HG02943 (cell line): Measurements from ENCODE around the gene SSTR3.

Experiments
- ATAC-seq: cut with Tn5 transposase; IDR thresholded peaks from one replicate; pipeline ENCODE4 v1.9.1; 2021; ENCODE audit warnings: mild to moderate bottlenecking, low read depth, moderate library complexity; ENCODE audit not compliant: unreplicated experiment

Gene SSTR3

GRCh38 chr22:37198258-37199102, 13.8 kb downstream of the SSTR3 start:
- peak; percentile 22 for ATAC-seq

DNA sequence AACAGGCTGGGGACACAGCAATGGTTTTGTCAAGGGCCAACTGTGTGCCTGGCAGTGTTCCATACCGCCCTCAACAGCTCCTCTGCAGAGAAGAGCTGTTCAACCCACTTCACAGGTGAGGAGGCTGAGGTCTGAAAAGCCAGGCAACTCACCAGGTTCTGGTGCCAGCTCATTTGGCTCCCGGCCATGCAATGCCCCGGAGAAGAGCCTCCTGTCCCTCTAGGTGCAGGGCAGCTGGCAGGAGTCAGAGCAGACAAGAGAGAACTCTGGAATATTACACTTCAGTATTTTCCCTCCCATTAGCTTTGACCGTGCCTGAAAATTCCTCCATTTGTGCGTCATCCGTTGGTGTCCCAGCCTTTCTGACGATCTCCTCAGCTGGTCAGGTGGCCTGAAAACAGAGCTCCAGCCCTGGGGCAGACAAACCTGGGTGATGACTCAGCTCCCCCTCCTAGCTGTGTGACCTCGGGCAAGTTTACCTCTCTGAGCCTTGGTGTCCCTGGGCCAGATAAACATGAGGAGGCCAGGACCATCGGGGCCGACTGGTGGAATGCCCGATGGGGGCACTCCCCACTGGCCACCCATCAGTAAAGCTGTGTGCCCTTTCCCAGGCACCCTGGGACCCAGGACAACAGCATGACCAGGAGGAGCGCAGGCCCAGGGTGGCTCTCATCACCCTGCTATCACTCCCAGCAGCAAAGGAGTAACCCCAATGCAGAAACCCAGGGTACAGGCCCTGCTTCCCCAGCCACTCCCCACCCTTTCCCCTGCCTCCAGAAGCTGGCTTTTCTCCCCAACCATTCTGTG, 14.6 kb downstream of the SSTR3 start:
- ATAC-seq, result no peak

DNA sequence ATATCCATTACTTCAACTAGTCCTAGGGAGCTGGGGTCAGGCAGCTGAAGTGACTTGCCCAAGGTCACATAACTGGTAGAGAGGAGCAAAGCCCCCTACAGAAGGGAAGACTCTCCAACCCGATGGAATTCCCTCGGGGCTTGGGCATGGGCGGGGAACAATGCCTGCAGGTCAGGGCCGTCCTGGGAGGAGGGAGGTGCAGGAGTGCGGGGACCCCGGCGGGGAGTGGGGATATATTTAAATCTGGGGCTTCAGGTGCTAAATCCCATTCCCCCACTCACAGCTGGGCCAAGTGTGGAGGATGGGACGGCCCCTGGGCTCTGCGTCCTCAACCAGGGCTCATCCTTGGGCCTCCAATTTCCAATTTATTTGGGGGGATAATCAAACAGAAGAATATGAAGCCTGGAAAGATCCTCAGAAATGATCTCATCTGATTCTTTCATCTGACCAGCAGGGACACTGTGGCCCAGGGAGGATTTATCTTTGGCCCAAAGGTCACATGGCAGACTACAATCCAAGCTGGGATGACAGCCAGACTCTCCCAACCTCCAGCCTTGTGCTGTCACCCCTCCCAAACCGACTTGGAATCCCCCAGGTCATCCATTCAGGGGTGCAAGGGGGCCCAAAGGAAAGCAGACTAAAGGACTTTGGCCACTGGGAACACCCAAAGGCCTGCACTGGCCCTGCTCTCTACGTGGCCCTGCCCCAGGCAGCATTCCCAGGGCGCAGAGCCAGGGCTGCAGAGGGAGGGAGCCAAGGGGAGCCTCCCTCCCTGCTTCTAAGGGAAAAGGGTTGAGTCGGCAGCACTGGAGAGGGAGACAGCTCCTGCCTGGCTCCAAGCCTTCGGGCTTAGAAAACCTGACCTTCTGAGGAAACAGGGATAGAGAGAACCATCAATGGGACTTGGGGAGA, 15.5 kb downstream of the SSTR3 start:
- ATAC-seq, result no peak

DNA sequence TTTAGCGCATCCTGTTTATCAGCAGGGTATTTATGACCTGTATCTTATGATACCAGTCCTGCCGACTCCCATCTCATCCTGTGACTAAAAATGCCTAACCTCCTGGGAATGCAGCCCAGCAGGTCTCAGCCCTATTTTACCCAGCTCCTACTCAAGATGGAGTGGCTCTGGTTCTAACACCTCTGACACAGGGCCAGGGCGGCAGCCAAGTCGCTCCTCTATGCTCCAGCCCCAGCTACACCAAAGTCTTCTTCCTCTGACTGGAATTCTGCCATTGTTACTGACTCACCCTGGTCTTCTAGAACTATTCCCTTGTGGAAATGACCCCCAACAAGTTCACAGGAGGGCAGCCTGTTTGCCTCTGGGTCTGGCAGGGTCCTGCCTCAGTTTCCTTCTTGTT, 16.4 kb downstream of the SSTR3 start:
- no peak for ATAC-seq

- no peak for ATAC-seq
Measured at GRCh38 chr22:37194750-37195149, 17.5 kb downstream of the SSTR3 start.

- no peak for ATAC-seq
Measured at GRCh38 chr22:37193629-37194191, 18.6 kb downstream of the SSTR3 start.

- ATAC-seq, result no peak
Measured at GRCh38 chr22:37192741-37193140, 19.5 kb downstream of the SSTR3 start.

DNA sequence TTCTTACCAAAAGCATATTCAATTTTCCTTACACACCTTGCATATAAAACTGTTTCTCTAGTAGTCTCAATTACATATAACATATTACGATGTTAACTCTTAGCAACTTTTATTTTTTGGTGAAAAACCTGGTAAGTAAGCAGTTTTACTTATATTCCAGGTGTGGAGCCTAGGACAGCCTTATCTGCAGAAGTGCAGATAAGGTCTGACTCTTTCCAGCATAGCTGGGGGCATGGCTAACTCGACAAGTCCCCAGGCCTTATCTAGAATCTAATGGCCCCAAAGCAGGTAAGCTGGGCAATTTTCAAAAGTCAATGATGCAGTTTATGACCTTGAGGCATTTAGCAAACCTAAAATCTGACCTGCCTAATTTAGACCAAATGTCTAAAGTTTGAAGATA, 20.1 kb downstream of the SSTR3 start:
- no peak for ATAC-seq

DNA sequence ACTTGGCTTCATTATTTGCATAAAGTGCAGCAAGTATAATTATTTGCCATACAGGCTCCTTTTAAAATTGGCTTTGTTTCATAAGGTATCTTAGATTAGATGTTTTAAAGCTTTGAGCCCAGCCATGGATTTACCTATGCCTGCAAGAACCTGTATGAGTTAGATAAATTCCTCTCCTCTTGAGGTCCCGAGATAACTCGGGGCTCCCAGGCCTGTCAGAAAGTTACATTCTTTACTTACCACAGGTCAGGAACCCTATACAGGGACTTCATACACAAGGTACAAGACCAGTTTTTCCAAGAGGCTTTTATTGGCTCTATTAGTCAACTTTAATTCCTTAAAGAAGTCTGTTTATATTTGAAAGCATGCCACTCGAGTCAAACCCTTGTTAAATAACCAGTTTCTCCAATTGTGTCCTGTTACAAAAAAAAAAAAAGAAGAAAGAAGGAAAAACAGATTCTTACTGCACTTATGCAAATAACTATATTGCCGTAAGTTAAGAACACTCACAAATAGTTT, 22.0 kb downstream of the SSTR3 start:
- no peak for ATAC-seq

- ATAC-seq, result no peak
Measured at GRCh38 chr22:37188901-37189466, 23.3 kb downstream of the SSTR3 start.

- no peak for ATAC-seq
Measured at GRCh38 chr22:37187891-37188761, 24.2 kb downstream of the SSTR3 start, which contains the start of gene C1QTNF6. TSS of gene C1QTNF6 (minus strand) at chr22:37188247. CDS start at chr22:37188213, 34 bp downstream.

DNA sequence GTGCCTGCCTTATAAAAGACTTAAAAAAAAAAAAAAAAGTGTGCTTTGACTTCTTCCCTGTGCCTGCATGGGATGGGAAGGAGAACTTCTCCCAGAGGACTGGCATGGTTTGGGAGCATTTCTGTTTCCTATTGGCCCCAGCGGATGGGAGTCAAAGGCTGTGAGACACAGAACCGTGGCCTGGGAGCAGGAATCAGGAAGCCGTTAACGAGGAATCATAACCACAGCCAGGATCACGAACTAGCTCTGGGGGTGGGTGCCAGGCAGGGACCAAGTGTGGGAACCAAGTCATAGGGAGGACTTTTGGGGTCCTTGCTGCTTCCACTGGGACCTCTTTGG, 24.8 kb downstream of the SSTR3 start:
- ATAC-seq, result no peak

GRCh38 chr22:37186997-37187522, 25.2 kb downstream of the SSTR3 start:
- no peak for ATAC-seq

DNA sequence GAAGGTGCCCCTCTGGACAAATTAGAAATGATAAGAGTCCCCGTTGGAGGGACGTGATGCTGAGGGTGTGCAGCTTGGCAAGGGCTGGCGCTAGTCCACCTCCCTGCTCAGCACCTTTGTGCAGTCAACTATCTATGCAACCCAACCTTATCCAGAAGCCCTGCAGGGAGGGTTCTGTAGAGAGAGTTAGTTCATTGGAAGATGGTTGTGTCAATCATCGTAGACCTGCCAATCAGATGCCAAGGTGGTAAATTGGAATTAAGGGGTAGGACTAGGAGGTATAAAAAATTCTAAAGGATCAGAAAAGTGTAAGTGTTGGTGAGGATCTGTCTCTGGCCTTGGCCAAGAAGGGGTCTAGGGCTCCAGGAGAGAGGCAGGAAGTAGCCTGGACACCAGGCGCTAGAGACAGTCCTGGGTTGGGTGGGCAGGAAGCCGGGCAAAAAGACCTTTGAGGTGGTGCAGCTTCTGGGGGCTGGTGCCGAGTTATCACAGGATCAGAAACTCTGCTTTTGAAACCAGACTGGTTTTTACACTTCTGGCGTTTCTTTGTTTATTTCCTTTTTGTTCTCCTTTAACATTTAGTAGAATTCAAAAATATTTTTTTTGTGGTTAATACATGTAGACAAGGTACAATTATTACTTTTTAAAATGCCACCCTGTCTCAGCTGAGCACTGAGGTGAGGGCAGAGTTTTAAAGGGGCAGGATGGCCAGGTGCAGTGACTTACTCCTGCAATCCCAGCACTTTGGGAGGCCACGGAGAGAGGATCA, 25.9 kb downstream of the SSTR3 start:
- ATAC-seq, result no peak

DNA sequence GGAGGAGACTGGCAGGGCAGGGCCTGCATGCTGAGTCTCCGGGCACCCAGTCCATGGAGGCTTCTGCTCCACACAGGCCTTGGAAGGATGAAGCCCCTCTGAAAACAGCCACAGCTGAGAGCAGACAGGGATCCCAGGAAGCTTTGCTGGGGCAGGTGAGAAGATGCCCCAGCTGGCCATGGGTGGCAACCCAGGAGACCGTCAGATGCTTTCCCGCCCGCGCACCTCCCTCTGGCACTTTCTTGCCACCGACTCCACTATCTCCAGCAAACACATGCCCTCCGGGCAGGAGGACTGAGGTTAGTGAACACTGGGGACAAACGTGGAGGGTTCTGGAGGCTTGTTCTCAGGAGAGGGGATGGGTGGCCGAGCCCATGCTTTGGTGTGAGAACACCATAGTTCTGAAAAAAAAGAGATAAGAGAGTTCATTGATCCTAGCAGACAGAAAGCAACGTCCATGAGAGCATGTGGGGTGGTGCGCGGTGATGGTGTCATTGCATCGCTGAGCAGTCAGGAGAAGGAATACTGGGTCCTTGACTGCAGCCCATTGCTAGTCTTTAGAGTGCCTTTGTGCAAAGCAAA, 26.5 kb downstream of the SSTR3 start:
- ATAC-seq, result no peak

- ATAC-seq, result no peak
Measured at GRCh38 chr22:37184816-37185541, 27.3 kb downstream of the SSTR3 start.

DNA sequence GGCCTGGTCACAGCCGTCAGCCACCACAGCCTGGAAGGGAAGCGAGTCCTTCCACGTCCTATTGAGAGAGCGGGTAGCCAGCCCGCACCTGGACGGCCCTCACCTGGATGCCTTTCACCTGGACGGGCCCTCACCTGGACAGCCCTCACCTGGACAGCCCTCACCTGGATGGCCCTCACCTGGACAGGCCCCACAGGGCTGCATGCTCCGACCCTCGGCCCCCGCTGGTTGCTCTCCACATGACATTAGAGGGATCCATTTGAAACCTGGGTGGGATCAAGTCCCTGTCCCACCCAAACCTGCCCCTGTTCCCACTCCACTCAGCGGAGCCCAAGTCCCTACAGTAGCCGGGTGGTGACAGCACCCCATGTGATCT, 27.9 kb downstream of the SSTR3 start:
- no peak for ATAC-seq
